ENCODE data around the gene DNMT1.

DNA sequence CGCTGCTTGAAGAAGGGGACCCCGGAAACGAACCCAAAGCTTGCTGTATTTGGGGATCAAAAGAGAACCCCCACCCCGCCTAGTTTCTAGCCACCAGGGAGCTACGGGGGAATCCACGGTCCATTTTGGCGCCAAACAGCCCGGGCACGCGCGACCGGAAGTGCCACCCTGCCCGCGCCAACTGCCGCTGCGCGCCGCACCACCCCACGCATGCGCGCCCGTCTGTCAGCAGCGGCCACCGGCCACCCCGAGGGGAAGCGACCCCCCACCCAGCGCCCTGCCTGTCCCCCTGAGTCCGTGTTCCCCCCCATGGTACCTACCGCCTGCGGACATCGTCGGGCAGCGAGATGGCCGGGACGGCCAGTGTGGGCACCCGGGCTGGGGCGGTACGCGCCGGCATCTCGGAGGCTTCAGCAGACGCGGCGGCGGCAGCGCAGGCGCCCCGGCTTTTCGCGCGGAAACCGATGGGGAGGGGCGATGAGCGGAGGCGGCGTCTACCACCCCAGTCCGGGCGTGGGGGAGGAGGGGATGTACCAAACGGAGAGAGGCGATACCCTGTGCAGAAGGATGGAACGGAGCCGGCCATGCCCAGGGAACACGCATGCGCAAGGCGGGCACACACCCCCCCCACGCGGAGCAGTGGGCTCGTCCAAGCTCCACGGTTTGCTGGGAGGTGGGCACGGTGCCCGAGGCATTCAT, at the start of gene DNMT1:
- TF ChIP-seq POLR2AphosphoS5 (IDR thresholded peaks at IDR 0.05) (peak in 2 of 3 donors; percentile 74 to 76), POLR2A (IDR thresholded peaks at IDR 0.05) (peak; percentile 27)

Data from breast epithelium (tissue), 3 donors.